DND-41 (cell line): ENCODE data around the gene GPC6.

Experiments used
- CTCF ChIP-seq: IDR thresholded peaks from 2 replicates; pipeline ENCODE4 v1.5.1; 2012; ENCODE audit warnings: borderline replicate concordance, low read length, moderate library complexity, mild to moderate bottlenecking; ENCODE audit not compliant: poor library complexity, severe bottlenecking; ENCODE audit errors: extremely low read depth
- EZH2 ChIP-seq: IDR thresholded peaks from 3 replicates; pipeline ENCODE4 v1.6.1; 2012; ENCODE audit warnings: borderline replicate concordance, low read depth, mild to moderate bottlenecking, moderate library complexity, low read length, inconsistent platforms; ENCODE audit not compliant: severe bottlenecking

- no peak for TF ChIP-seq CTCF
- no peak for TF ChIP-seq EZH2
Observed at GRCh38 chr13:93714171-93714570, 487.6 kb downstream of the GPC6 start.
